Measurements from ENCODE around the gene MADD. TPM values are rescaled to one million over a fixed set of nuclear protein-coding genes. Genes with fewer than 3 reads are reported as not detected.
A peak's percentile ranks its signal among the peaks of the same experiment; 100 is the strongest.
"Not testable (repeated sequence)": the region's sequence is repeated elsewhere in the genome, so short reads cannot be mapped to it uniquely, and the experiment has no call there.

Gene MADD
- total and polyA plus RNA-seq, 4 donors: 13.8 to 58.0 (median 31.9) TPM

GRCh38 chr11:47308050-47308823, 38.3 kb downstream of the MADD start:
- Histone ChIP-seq H3K36me3 (ENCODE audit: control insufficient read depth in 1 of 2, insufficient read depth in 2 of 2, low read length in 1 of 2) (peaks cover 4 to 12% of the 10 kb centered on the region in 2 donors), H3K27ac (ENCODE audit: low read depth in 1 of 2, low read length in 2 of 2) (no peak overlapping the region), H3K27me3 (ENCODE audit: control insufficient read depth in 1 of 2, insufficient read depth in 2 of 2, low read length in 1 of 2) (no peaks in the 10 kb centered on the region), H3K4me1 (ENCODE audit: control insufficient read depth in 1 of 2, insufficient read depth in 2 of 2, low read length in 2 of 2) (no peaks in the 10 kb centered on the region), H3K9me3 (ENCODE audit: control insufficient read depth, low read length) (no peaks in the 10 kb centered on the region), H3K4me3 (ENCODE audit: low read length in 2 of 2) (no peak overlapping the region)
- intact Hi-C loops (cut with DNase I): no loop called here
- no peak for DNase-seq
- ATAC-seq (ENCODE audit: low FRiP score): no peak
- WGBS, 2 donors: 88 to 93% methylated on average over 6 of the region's 6 CpGs

- no peaks in the 10 kb centered on the region for H3K4me1 ChIP-seq (ENCODE audit: control insufficient read depth in 1 of 2, insufficient read depth in 2 of 2, low read length in 2 of 2)
- H3K27me3 ChIP-seq (ENCODE audit: control insufficient read depth in 1 of 2, insufficient read depth in 2 of 2, low read length in 1 of 2): no peaks in the 10 kb centered on the region
- H3K27ac ChIP-seq (ENCODE audit: low read depth in 1 of 2, low read length in 2 of 2): no peak overlapping the region
- DNase-seq: no peak
- ATAC-seq (ENCODE audit: low FRiP score): no peak
- H3K9me3 ChIP-seq (ENCODE audit: control insufficient read depth, low read length): no peaks in the 10 kb centered on the region
- WGBS, 2 donors: 90 to 94% methylated on average over 5 of the region's 5 CpGs
- H3K36me3 ChIP-seq (ENCODE audit: control insufficient read depth in 1 of 2, insufficient read depth in 2 of 2, low read length in 1 of 2): peaks cover 0 to 11% of the 10 kb centered on the region in 2 donors
- intact Hi-C loops (cut with DNase I): no loop called here
- H3K4me3 ChIP-seq (ENCODE audit: low read length in 2 of 2): no peak overlapping the region
These were observed 45.1 kb downstream of the MADD start for GRCh38 chr11:47314992-47315391.

- H3K27me3 ChIP-seq (ENCODE audit: control insufficient read depth in 1 of 2, insufficient read depth in 2 of 2, low read length in 1 of 2); H3K4me1 ChIP-seq (ENCODE audit: control insufficient read depth in 1 of 2, insufficient read depth in 2 of 2, low read length in 2 of 2); DNase-seq; H3K36me3 ChIP-seq (ENCODE audit: control insufficient read depth in 1 of 2, insufficient read depth in 2 of 2, low read length in 1 of 2); ATAC-seq (ENCODE audit: low FRiP score); H3K27ac ChIP-seq (ENCODE audit: low read depth in 1 of 2, low read length in 2 of 2); H3K4me3 ChIP-seq (ENCODE audit: low read length in 2 of 2); H3K9me3 ChIP-seq (ENCODE audit: control insufficient read depth, low read length); intact Hi-C loops (cut with DNase I): not testable (repeated sequence)
- WGBS, 2 donors: 90% methylated on average over 8 of the region's 8 CpGs
These were observed 46.6 kb downstream of the MADD start for GRCh38 chr11:47316501-47316900.

GRCh38 chr11:47317064-47317828, 47.3 kb downstream of the MADD start:
- intact Hi-C loops (cut with DNase I): no loop called here
- WGBS, 2 donors: 87 to 89% methylated on average over 5 of the region's 5 CpGs
- H3K4me3 ChIP-seq (ENCODE audit: low read length in 2 of 2): no peak overlapping the region
- peaks cover 0 to 8% of the 10 kb centered on the region in 2 donors for H3K36me3 ChIP-seq (ENCODE audit: control insufficient read depth in 1 of 2, insufficient read depth in 2 of 2, low read length in 1 of 2)
- ATAC-seq (ENCODE audit: low FRiP score): no peak
- H3K27ac ChIP-seq (ENCODE audit: low read depth in 1 of 2, low read length in 2 of 2): no peak overlapping the region
- no peaks in the 10 kb centered on the region for H3K4me1 ChIP-seq (ENCODE audit: control insufficient read depth in 1 of 2, insufficient read depth in 2 of 2, low read length in 2 of 2)
- no peak for DNase-seq
- H3K9me3 ChIP-seq (ENCODE audit: control insufficient read depth, low read length): no peaks in the 10 kb centered on the region
- H3K27me3 ChIP-seq (ENCODE audit: control insufficient read depth in 1 of 2, insufficient read depth in 2 of 2, low read length in 1 of 2): no peaks in the 10 kb centered on the region

GRCh38 chr11:47318166-47318565, 48.2 kb downstream of the MADD start:
- no peaks in the 10 kb centered on the region for H3K27me3 ChIP-seq (ENCODE audit: control insufficient read depth in 1 of 2, insufficient read depth in 2 of 2, low read length in 1 of 2)
- no peak for ATAC-seq (ENCODE audit: low FRiP score)
- intact Hi-C loops (cut with DNase I): no loop called here
- no peaks in the 10 kb centered on the region for H3K4me1 ChIP-seq (ENCODE audit: control insufficient read depth in 1 of 2, insufficient read depth in 2 of 2, low read length in 2 of 2)
- H3K36me3 ChIP-seq (ENCODE audit: control insufficient read depth in 1 of 2, insufficient read depth in 2 of 2, low read length in 1 of 2): peaks cover 0 to 6% of the 10 kb centered on the region in 2 donors
- no peak for DNase-seq
- H3K27ac ChIP-seq (ENCODE audit: low read depth in 1 of 2, low read length in 2 of 2): no peak overlapping the region
- H3K9me3 ChIP-seq (ENCODE audit: control insufficient read depth, low read length): no peaks in the 10 kb centered on the region
- no peak overlapping the region for H3K4me3 ChIP-seq (ENCODE audit: low read length in 2 of 2)
- WGBS, 2 donors: 85 to 89% methylated on average over 2 of the region's 2 CpGs

GRCh38 chr11:47324520-47324919, 54.6 kb downstream of the MADD start:
- WGBS, 2 donors: 88 to 90% methylated on average over 11 to 12 of the region's 12 CpGs
- Histone ChIP-seq H3K4me1 (ENCODE audit: control insufficient read depth in 1 of 2, insufficient read depth in 2 of 2, low read length in 2 of 2) (no peaks in the 10 kb centered on the region), H3K27ac (ENCODE audit: low read depth in 1 of 2, low read length in 2 of 2) (no peak overlapping the region), H3K36me3 (ENCODE audit: control insufficient read depth in 1 of 2, insufficient read depth in 2 of 2, low read length in 1 of 2) (no peaks in the 10 kb centered on the region), H3K9me3 (ENCODE audit: control insufficient read depth, low read length) (no peaks in the 10 kb centered on the region), H3K4me3 (ENCODE audit: low read length in 2 of 2) (no peak overlapping the region), H3K27me3 (ENCODE audit: control insufficient read depth in 1 of 2, insufficient read depth in 2 of 2, low read length in 1 of 2) (no peaks in the 10 kb centered on the region)
- no peak for ATAC-seq (ENCODE audit: low FRiP score)
- no peak for DNase-seq
- intact Hi-C loops (cut with DNase I): no loop called here

GRCh38 chr11:47325271-47326041, 55.5 kb downstream of the MADD start:
- no peak for ATAC-seq (ENCODE audit: low FRiP score)

GRCh38 chr11:47326198-47326597, 56.3 kb downstream of the MADD start:
- intact Hi-C loops (cut with DNase I): no loop called here
- H3K27me3 ChIP-seq (ENCODE audit: control insufficient read depth in 1 of 2, insufficient read depth in 2 of 2, low read length in 1 of 2): no peaks in the 10 kb centered on the region
- 89 to 94% methylated on average over 12 of the region's 12 CpGs for WGBS, 2 donors
- no peak overlapping the region for H3K4me3 ChIP-seq (ENCODE audit: low read length in 2 of 2)
- no peaks in the 10 kb centered on the region for H3K4me1 ChIP-seq (ENCODE audit: control insufficient read depth in 1 of 2, insufficient read depth in 2 of 2, low read length in 2 of 2)
- no peaks in the 10 kb centered on the region for H3K36me3 ChIP-seq (ENCODE audit: control insufficient read depth in 1 of 2, insufficient read depth in 2 of 2, low read length in 1 of 2)
- ATAC-seq (ENCODE audit: low FRiP score): no peak
- H3K9me3 ChIP-seq (ENCODE audit: control insufficient read depth, low read length): no peaks in the 10 kb centered on the region
- peak in 1 of 2 donors; percentile 35 for DNase-seq
- H3K27ac ChIP-seq (ENCODE audit: low read depth in 1 of 2, low read length in 2 of 2): no peak overlapping the region

More at GRCh38 chr11:47325271-47326041, 55.5 kb downstream of the MADD start:
- peak in 1 of 2 donors; percentile 59 for DNase-seq
- Histone ChIP-seq H3K4me1 (ENCODE audit: control insufficient read depth in 1 of 2, insufficient read depth in 2 of 2, low read length in 2 of 2) (no peaks in the 10 kb centered on the region), H3K9me3 (ENCODE audit: control insufficient read depth, low read length) (no peaks in the 10 kb centered on the region), H3K4me3 (ENCODE audit: low read length in 2 of 2) (no peak overlapping the region), H3K36me3 (ENCODE audit: control insufficient read depth in 1 of 2, insufficient read depth in 2 of 2, low read length in 1 of 2) (no peaks in the 10 kb centered on the region), H3K27ac (ENCODE audit: low read depth in 1 of 2, low read length in 2 of 2) (no peak overlapping the region), H3K27me3 (ENCODE audit: control insufficient read depth in 1 of 2, insufficient read depth in 2 of 2, low read length in 1 of 2) (no peaks in the 10 kb centered on the region)
- intact Hi-C loops (cut with DNase I): no loop called here
- 69 to 75% methylated on average over 15 of the region's 15 CpGs for WGBS, 2 donors

Measured in aorta (tissue), 5 donors.